AG04449 (cell line): ENCODE measurements around the gene ASCC3.
A peak's percentile ranks its signal among the peaks of the same experiment; 100 is the strongest.

ENCODE experiments used
- CTCF ChIA-PET: fragments of 350-600 bp; formaldehyde crosslinking; extraction: SDS; loops from one replicate; lab custom pipeline; 2021; ENCODE audit warnings: antibody characterized with exemption; lab: Yijun Ruan, JAX
- POLR2A ChIA-PET: fragments of 400-600, 350-600 bp; formaldehyde crosslinking; extraction: SDS; loops from one replicate; lab custom pipeline; 2020; ENCODE audit warnings: antibody characterized with exemption, inconsistent platforms; lab: Yijun Ruan, JAX
- DNase-seq: peaks from one replicate; pipeline ENCODE4 v3.0.0-alpha.2; 2010; ENCODE audit warnings: low read depth, low spot score
- H3K4me3 ChIP-seq: 2 replicates; pipeline ENCODE4 v1.5.1; 2011; ENCODE audit warnings: low read depth, mild to moderate bottlenecking, control low read depth, low read length
- TF ChIP-seq, protein P1 (sequence below): IDR thresholded peaks from one replicate; pipeline ENCODE4 v1.5.1; 2011; ENCODE audit warnings: mild to moderate bottlenecking, moderate library complexity, low read length, control low read depth, inconsistent platforms; ENCODE audit not compliant: insufficient read depth; ENCODE audit errors: missing control alignments

Gene ASCC3

DNA sequence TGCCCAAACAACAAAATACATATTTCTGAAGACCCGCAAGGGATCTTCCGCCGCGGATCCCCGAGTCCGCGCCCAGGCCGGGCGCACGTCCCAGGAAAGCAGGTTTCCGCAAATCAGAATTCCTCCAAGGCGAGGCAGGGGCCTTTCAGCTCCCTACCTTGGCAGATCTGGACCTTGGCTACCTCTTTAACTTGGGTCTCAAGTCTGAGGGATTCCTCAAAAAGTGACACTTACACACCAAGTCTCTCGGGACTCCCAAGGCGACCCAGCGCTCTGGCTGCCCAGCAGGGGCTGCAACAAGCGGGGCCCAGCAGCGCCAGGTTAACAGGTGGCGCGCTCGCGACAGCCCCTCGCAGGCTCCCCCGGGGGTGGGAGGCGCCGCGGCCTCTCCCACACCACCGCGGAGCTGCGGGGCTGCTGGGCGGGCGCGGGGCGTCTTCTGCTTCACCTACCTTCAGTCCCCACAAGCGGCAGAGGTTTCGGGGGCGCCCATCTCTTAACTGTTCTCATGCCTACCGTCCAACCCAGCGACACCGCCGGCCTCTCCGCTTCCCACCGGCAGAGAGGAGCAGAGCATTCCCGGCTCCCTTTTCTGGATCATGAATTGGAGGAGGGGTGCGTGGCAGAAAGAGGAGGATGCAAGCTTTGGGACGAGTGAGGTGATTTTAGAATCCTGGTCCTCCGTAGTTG lies 416.8 kb downstream of the ASCC3 start:
- H3K4me3 ChIP-seq = peak overlapping the region; percentile 83
- POLR2A ChIA-PET = interaction anchor here (0.9 to 1.6 kb wide), 4 partner anchors 10 to 363 kb away, joined by 3 to 7 read pairs (median 4); no protein-coding TSS in a partner anchor
- TF ChIP-seq, protein P1, sequence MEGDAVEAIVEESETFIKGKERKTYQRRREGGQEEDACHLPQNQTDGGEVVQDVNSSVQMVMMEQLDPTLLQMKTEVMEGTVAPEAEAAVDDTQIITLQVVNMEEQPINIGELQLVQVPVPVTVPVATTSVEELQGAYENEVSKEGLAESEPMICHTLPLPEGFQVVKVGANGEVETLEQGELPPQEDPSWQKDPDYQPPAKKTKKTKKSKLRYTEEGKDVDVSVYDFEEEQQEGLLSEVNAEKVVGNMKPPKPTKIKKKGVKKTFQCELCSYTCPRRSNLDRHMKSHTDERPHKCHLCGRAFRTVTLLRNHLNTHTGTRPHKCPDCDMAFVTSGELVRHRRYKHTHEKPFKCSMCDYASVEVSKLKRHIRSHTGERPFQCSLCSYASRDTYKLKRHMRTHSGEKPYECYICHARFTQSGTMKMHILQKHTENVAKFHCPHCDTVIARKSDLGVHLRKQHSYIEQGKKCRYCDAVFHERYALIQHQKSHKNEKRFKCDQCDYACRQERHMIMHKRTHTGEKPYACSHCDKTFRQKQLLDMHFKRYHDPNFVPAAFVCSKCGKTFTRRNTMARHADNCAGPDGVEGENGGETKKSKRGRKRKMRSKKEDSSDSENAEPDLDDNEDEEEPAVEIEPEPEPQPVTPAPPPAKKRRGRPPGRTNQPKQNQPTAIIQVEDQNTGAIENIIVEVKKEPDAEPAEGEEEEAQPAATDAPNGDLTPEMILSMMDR = no peak
- DNase-seq = no peak
- CTCF ChIA-PET = interaction anchor here (0.7 to 5.1 kb wide), 14 partner anchors 11 to 363 kb away, joined by 3 to 46 read pairs (median 4); no protein-coding TSS in a partner anchor

DNA sequence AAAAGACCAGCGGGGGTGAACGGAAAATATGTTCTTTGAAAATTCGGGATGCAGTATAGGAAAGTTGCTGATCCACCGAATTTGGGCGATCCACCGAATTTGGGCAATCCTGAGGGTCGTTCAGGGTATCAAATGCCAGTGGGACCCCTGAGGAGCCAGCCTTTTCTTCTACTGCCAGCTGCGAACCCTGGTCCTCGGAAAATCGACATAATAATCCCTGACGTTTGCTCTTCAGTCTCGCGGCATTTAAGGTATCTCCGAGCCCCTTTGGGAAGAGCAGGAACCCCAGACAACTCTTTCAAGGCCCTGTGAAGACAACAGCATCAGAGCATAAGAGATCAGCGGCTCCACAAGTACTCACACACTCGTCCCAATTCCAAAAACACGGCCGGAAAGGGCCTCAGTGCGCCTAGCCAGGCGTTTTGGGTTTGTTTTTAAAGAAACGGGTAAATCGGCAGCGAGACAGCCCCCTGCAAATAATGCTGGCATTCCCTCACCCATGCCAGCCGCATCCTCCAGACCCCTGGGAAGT lies 417.4 kb downstream of the ASCC3 start:
- ChIA-PET CTCF (interaction anchor here (0.9 to 5.1 kb wide), 7 partner anchors 11 to 357 kb away, joined by 3 to 46 read pairs (median 5); no protein-coding TSS in a partner anchor), POLR2A (no interaction called here)
- H3K4me3 ChIP-seq = peak overlapping the region; percentile 83
- TF ChIP-seq, protein P1 = no peak
- DNase-seq = no peak

DNA sequence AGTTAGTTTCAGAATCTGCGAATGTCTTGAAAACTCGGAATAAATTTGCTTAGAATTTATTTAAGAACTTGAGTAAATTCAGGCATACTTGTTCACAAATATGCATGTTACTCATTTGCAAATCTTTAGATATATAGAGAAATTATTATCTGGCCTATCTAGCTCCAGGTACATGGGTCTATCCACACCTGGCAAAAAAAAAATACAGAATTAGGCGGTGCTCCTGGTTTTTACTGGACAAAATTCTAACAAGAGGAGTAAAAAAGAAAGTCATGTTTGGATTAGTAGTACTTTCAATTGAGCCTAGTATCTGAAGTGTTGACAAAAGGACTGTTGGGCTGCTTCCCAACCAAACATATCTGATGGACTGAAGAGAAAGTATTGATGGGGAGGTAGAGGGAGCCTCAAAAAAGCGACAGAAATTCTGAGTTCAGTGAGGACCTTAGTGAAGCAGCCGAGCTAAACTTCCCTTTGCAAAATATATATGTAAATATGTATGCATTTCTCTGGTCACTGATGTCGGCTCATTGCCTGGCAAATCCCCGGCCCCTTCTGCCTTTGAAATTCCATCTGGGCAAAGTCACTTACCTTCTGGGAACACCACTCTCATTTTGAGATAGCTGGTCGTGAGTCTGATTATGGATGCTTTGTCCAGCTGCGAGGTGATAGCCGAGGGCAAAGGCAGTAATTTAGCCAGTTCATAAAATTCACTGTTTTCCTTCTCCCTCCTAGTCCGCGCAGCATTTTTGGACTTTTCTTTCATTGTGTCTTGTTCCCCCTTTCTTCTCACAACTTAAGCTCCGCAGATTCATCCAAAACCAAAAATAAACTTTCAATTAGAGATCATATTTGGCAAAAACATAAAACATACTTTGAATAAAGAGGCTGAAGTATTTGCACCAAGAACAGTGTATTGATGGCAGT lies 418.2 kb downstream of the ASCC3 start:
- no peak for DNase-seq
- ChIA-PET POLR2A (interaction anchor here (0.7 kb wide), 2 partner anchors 17 to 290 kb away, joined by 3 to 4 read pairs; no protein-coding TSS in a partner anchor), CTCF (interaction anchor here (0.9 to 5.1 kb wide), 9 partner anchors 10 to 356 kb away, joined by 3 to 46 read pairs (median 4); no protein-coding TSS in a partner anchor)
- TF ChIP-seq, protein P1 = no peak
- peak overlapping the region; percentile 83 for H3K4me3 ChIP-seq

DNA sequence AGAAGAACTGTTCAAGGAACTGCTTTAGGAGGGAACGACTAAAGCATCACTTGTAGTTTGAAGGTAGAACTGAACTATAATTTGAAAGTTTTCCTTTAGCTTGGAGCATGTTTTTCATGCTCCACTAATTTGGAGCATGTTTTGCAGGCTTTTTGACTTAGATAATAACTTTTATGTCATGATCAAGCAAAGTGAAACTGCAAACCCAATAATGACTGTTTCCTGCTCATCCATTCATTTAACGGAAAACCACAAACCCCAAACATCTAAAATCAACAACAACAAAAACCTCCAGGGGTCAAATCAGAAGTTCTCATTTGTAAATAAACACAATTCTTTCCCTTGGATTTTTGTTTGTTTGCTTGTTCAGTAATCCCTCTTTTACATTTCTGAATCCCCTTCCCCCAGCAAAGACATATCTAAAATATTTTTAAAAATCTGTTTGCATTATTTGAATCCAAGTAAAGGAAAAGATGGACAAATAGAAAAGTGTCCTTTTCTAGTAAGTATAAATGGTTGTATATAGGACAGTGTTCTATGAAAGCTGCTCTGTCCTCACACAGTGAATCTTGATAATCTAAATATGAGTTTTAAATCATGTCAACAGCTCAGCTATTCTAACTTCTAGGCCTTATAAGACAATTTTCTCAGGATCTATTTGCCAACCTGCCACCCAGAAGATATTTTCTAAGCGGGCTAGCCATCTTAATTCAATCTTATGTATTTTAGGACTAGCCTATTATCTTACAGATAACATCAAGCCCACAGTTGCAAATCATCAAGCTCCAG lies 419.0 kb downstream of the ASCC3 start:
- H3K4me3 ChIP-seq = peak overlapping the region; percentile 83
- ChIA-PET CTCF (interaction anchor here (1.2 to 5.1 kb wide), 13 partner anchors 8 to 355 kb away, joined by 3 to 46 read pairs (median 4); no protein-coding TSS in a partner anchor), POLR2A (interaction anchor here (0.7 to 1.0 kb wide), 4 partner anchors 16 to 289 kb away, joined by 3 to 4 read pairs (median 3); no protein-coding TSS in a partner anchor)
- TF ChIP-seq, protein P1 = no peak
- DNase-seq = no peak

DNA sequence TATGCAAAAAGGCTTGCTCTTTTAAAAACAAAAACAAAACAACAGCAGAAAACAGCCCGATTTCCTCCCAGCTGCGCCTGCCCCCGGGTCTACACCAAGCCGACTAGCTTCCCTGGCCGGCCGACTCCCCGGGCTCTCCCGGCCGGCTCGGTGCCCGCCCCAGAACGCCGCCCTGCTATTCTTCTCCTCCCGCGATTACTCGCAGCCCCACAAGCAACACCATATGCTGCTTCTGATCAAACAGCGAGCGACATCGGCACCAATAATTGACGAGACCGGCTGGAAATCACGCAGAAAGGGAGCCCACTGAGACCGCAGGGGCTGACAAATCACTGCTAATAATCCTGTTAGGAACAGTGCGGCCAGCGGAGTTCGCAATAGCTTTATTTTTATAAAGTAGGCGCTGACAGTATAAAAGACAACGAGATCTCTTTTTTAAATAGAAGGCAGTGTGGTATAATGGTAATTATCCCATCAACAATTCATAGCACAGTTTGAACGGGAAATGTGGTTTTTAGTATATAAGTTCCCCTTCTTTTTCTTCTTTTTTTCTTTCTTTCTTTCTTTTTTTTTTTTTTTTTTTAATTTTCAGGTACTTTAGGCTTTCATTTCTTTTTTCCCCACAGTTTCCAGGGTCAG lies 419.7 kb downstream of the ASCC3 start:
- no peak for DNase-seq
- TF ChIP-seq, protein P1 = no peak
- CTCF ChIA-PET = interaction anchor here (0.8 to 5.1 kb wide), 45 partner anchors 8 to 358 kb away, joined by 3 to 46 read pairs (median 4); no protein-coding TSS in a partner anchor
- POLR2A ChIA-PET = interaction anchor here (0.6 to 1.0 kb wide), 5 partner anchors 194 to 327 kb away, joined by 3 to 4 read pairs (median 3); no protein-coding TSS in a partner anchor
- peak overlapping the region; percentile 83 for H3K4me3 ChIP-seq
